Caco-2 (cell line): ENCODE measurements around the gene ST8SIA6. TPM values are rescaled to one million over a fixed set of nuclear protein-coding genes. Genes with fewer than 3 reads are reported as not detected.

Experiments used
- BruUV-seq: library from RNA; stranded (reverse); fragments of 400-500 nt; replicated peaks from 2 replicates; lab custom pipeline; 2021; lab: Mats Ljungman, UMichigan
- CTCF ChIA-PET: fragments of 300-600 bp; sonication (Branson Sonifier 250); formaldehyde crosslinking; loops from one replicate; lab custom pipeline; 2022; ENCODE audit warnings: antibody characterized with exemption; lab: Charles Lee
- POLR2A ChIA-PET: fragments of 300-600 bp; sonication (Branson Sonifier 250); formaldehyde crosslinking; loops from one replicate; lab custom pipeline; 2022; ENCODE audit warnings: antibody characterized with exemption; lab: Charles Lee
- DNase-seq, 2 experiments: peaks; one replicate each; pipeline versions ENCODE4 v3.0.0 to v3.0.0-alpha.2; 2020 to 2022
- H3K27me3 ChIP-seq: replicated peaks from 2 replicates; pipeline ENCODE4 v1.6.0; 2011; ENCODE audit warnings: low read length; ENCODE audit not compliant: control insufficient read depth, insufficient read depth
- H3K36me3 ChIP-seq: 2 replicates; pipeline ENCODE4 v1.5.1; 2011; ENCODE audit warnings: low read length; ENCODE audit not compliant: control insufficient read depth, insufficient read depth
- H3K4me1 ChIP-seq: fragments of 250-450 bp; sonication (Bioruptor Pico); 2 replicates; pipeline ENCODE4 v1.5.1; 2020; ENCODE audit warnings: mild to moderate bottlenecking
- H3K4me3 ChIP-seq: 2 replicates; pipeline ENCODE4 v1.5.1; 2011; ENCODE audit warnings: low read depth, mild to moderate bottlenecking, control low read depth, low read length
- H3K9me3 ChIP-seq: fragments of 250-450 bp; sonication (Bioruptor Pico); 2 replicates; pipeline ENCODE4 v1.5.1; 2020; ENCODE audit warnings: mild to moderate bottlenecking, moderate library complexity
- H3K27ac Mint-ChIP-seq: one replicate; pipeline ENCODE4 v1.8.0; 2022; ENCODE audit warnings: mixed read lengths; ENCODE audit not compliant: unreplicated experiment
- H3K27me3 Mint-ChIP-seq: one replicate; pipeline ENCODE4 v1.8.0; 2022; ENCODE audit warnings: mixed read lengths; ENCODE audit not compliant: insufficient read depth, unreplicated experiment
- H3K36me3 Mint-ChIP-seq: one replicate; pipeline ENCODE4 v1.8.0; 2022; ENCODE audit warnings: mild to moderate bottlenecking, mixed read lengths; ENCODE audit not compliant: insufficient read depth, unreplicated experiment
- H3K4me1 Mint-ChIP-seq: one replicate; pipeline ENCODE4 v1.8.0; 2022; ENCODE audit warnings: low read depth, mixed read lengths; ENCODE audit not compliant: unreplicated experiment
- H3K4me3 Mint-ChIP-seq: one replicate; pipeline ENCODE4 v1.8.0; 2022; ENCODE audit warnings: mild to moderate bottlenecking, moderate library complexity, mixed read lengths; ENCODE audit not compliant: unreplicated experiment
- H3K9me3 Mint-ChIP-seq: one replicate; pipeline ENCODE4 v1.8.0; 2022; ENCODE audit warnings: mixed read lengths; ENCODE audit not compliant: unreplicated experiment
- CTCF ChIP-seq, 2 experiments: fragments of 200-600 bp in 1 of 2; IDR thresholded peaks; 1 replicate in 1 of 2; 2 replicates in 1 of 2; pipeline versions ENCODE4 v1.5.1 to v1.8.0; 2011 to 2022; ENCODE audit warnings: antibody characterized with exemption in 1 of 2, control low read depth in 1 of 2, inconsistent platforms in 1 of 2, low read depth in 1 of 2, low read length in 1 of 2, mild to moderate bottlenecking in 1 of 2, moderate library complexity in 1 of 2; ENCODE audit not compliant: insufficient read depth in 1 of 2, severe bottlenecking in 1 of 2, unreplicated experiment in 1 of 2
- intact Hi-C: fragments of 100-400 bp; cut with micrococcal nuclease; formaldehyde crosslinking; loops from one replicate; pipeline ENCODE4 v1.10.0; 2022; ENCODE audit not compliant: unreplicated experiment
- total RNA-seq: library from RNA; stranded (reverse); gene quantifications from 2 replicates; pipeline ENCODE4 v1.2.3, GENCODE V29; 2022

Gene ST8SIA6
- total RNA-seq, 1 experiment from 2014 or later = 0.16 TPM

GRCh38 chr10:17497446-17498030, 43.1 kb upstream of the ST8SIA6 start:
- no TSS peak for BruUV-seq
- no peak for TF ChIP-seq CTCF (IDR thresholded peaks at IDR 0.05; ENCODE audit: insufficient read depth in 1 of 2, low read depth in 1 of 2, low read length in 1 of 2, severe bottlenecking in 1 of 2, unreplicated experiment in 1 of 2)
- Histone ChIP-seq H3K4me3 (no peak overlapping the region), H3K36me3 (no peaks in the 10 kb centered on the region), H3K4me1 (no peaks in the 10 kb centered on the region), H3K9me3 (no peaks in the 10 kb centered on the region), H3K27me3 (no peaks in the 10 kb centered on the region)
- DNase-seq = no peak
- no peaks in the 10 kb centered on the region for H3K36me3 Mint-ChIP-seq
- no peak overlapping the region for H3K4me3 Mint-ChIP-seq
- no peak overlapping the region for H3K27ac Mint-ChIP-seq
- peaks cover 14% of the 10 kb centered on the region for H3K27me3 Mint-ChIP-seq
- intact Hi-C loops = no loop called here
- POLR2A ChIA-PET = no interaction called here
- H3K9me3 Mint-ChIP-seq = no peaks in the 10 kb centered on the region
- no peaks in the 10 kb centered on the region for H3K4me1 Mint-ChIP-seq
- CTCF ChIA-PET = no interaction called here

- no peak for TF ChIP-seq CTCF (IDR thresholded peaks at IDR 0.05; ENCODE audit: insufficient read depth in 1 of 2, low read depth in 1 of 2, low read length in 1 of 2, severe bottlenecking in 1 of 2, unreplicated experiment in 1 of 2)
- Mint-ChIP-seq H3K4me3 (no peak overlapping the region), H3K36me3 (no peaks in the 10 kb centered on the region), H3K9me3 (no peaks in the 10 kb centered on the region), H3K4me1 (no peaks in the 10 kb centered on the region), H3K27ac (no peak overlapping the region), H3K27me3 (peaks cover 11% of the 10 kb centered on the region)
- POLR2A ChIA-PET = no interaction called here
- no TSS peak for BruUV-seq
- DNase-seq = no peak
- Histone ChIP-seq H3K27me3 (no peaks in the 10 kb centered on the region), H3K9me3 (no peaks in the 10 kb centered on the region), H3K4me1 (no peaks in the 10 kb centered on the region), H3K36me3 (no peaks in the 10 kb centered on the region), H3K4me3 (no peak overlapping the region)
- intact Hi-C loops = no loop called here
- CTCF ChIA-PET = no interaction called here
Observed at GRCh38 chr10:17494626-17495260, 40.3 kb upstream of the ST8SIA6 start.

GRCh38 chr10:17488848-17489247, 34.5 kb upstream of the ST8SIA6 start:
- Mint-ChIP-seq H3K9me3 (no peaks in the 10 kb centered on the region), H3K27me3 (no peaks in the 10 kb centered on the region), H3K4me1 (no peaks in the 10 kb centered on the region), H3K36me3 (no peaks in the 10 kb centered on the region), H3K27ac (no peak overlapping the region), H3K4me3 (no peak overlapping the region)
- ChIA-PET CTCF (no interaction called here), POLR2A (no interaction called here)
- H3K4me1 ChIP-seq = no peaks in the 10 kb centered on the region
- H3K9me3 ChIP-seq = no peaks in the 10 kb centered on the region
- no peaks in the 10 kb centered on the region for H3K36me3 ChIP-seq
- no peak for TF ChIP-seq CTCF (IDR thresholded peaks at IDR 0.05; ENCODE audit: insufficient read depth in 1 of 2, low read depth in 1 of 2, low read length in 1 of 2, severe bottlenecking in 1 of 2, unreplicated experiment in 1 of 2)
- no peak overlapping the region for H3K4me3 ChIP-seq
- BruUV-seq = no TSS peak
- no peaks in the 10 kb centered on the region for H3K27me3 ChIP-seq
- intact Hi-C loops = no loop called here
- DNase-seq = no peak
